Duodenal mucosa (tissue), 2 donors: ENCODE measurements around the gene PTPRA.
"Not testable (repeated sequence)": the region's sequence is repeated elsewhere in the genome, so short reads cannot be mapped to it uniquely, and the experiment has no call there.

ENCODE experiments used
- H3K27ac ChIP-seq: one replicate; pipeline ENCODE4 v1.7.0; 2013; ENCODE audit warnings: low read depth, low read length
- H3K27me3 ChIP-seq, 2 donors: one replicate each; pipeline ENCODE4 v1.7.0; 2013; ENCODE audit warnings: low read length in 2 of 2, control low read depth in 1 of 2; ENCODE audit not compliant: insufficient read depth in 2 of 2, control insufficient read depth in 1 of 2
- H3K36me3 ChIP-seq, 2 donors: one replicate each; pipeline ENCODE4 v1.7.0; 2013; ENCODE audit warnings: low read length in 2 of 2, control low read depth in 1 of 2; ENCODE audit not compliant: insufficient read depth in 2 of 2, control insufficient read depth in 1 of 2
- H3K4me1 ChIP-seq, 2 donors: one replicate each; pipeline ENCODE4 v1.7.0; 2013; ENCODE audit warnings: low read length in 2 of 2, control low read depth in 1 of 2; ENCODE audit not compliant: insufficient read depth in 2 of 2, control insufficient read depth in 1 of 2
- H3K4me3 ChIP-seq, 2 donors: one replicate each; pipeline ENCODE4 v1.7.0; 2013; ENCODE audit warnings: low read length in 2 of 2, low read depth in 1 of 2
- H3K9ac ChIP-seq, 2 donors: one replicate each; pipeline ENCODE4 v1.7.0; 2013; ENCODE audit warnings: low read length in 2 of 2, low read depth in 1 of 2
- H3K9me3 ChIP-seq, 2 donors: one replicate each; pipeline ENCODE4 v1.7.0; 2013; ENCODE audit warnings: low read length in 2 of 2, control low read depth in 1 of 2; ENCODE audit not compliant: control insufficient read depth in 1 of 2

Gene PTPRA

DNA sequence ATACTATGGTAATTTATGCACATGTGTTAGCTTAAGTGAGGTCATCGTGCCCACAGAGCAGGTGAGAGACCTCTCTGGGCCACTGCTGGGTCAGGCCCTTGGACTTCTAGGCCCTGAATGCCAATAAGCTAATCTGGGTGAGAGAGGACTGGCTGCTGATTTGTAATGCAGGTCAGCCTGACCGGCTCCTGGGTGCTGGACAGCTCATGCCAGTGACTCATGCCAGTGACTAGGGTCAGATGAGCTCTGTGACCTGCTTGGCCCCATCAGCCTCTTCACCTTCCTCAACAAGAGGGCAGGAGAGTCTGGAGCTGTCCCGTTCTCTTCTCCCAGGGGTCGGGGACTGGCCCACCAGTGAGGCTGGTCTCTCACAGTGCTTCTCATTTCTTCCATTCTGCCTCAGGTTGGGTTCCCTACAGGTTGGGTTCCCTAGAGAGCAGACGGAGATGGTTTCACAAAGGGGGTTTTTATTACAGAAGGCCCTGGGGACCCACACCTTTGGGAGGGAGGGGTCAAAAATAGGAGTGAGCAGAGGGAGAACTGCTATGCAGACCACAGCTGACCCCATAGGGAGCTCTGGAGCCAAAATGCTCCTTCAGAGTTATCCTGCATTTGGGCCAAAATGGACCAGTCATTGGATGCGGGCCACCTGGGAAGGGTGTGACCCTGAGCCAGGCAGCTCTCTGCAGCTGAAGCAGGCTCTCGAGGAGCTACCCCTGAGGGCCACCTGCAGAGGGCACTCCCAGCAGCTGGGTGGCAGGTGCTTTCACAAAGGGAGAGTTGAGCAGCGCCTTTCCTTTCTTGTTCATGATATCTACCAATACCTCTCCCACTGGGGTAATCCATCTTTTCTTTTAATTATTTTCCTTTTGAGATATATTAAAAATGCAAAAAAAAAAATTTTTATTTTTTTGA, 196.0 kb downstream of the PTPRA start:
- Histone ChIP-seq H3K36me3 (no peaks in the 10 kb centered on the region), H3K4me3 (no peak overlapping the region), H3K27me3 (no peaks in the 10 kb centered on the region), H3K27ac (no peak overlapping the region), H3K9me3 (no peaks in the 10 kb centered on the region), H3K9ac (no peak overlapping the region), H3K4me1 (peaks cover 5 to 13% of the 10 kb centered on the region in 2 donors)

- no peak overlapping the region for H3K27ac ChIP-seq
- H3K4me1 ChIP-seq, result peaks cover 5 to 23% of the 10 kb centered on the region in 2 donors
- no peak overlapping the region for H3K4me3 ChIP-seq
- no peaks in the 10 kb centered on the region for H3K36me3 ChIP-seq
- H3K27me3 ChIP-seq, result no peaks in the 10 kb centered on the region
- H3K9me3 ChIP-seq, result no peaks in the 10 kb centered on the region
- H3K9ac ChIP-seq, result no peak overlapping the region
Observed at GRCh38 chr20:3070725-3071124, 197.4 kb downstream of the PTPRA start.

- Histone ChIP-seq H3K27me3 (no peaks in the 10 kb centered on the region), H3K4me3 (peak overlapping the region; percentile 47 to 61)
Observed at GRCh38 chr20:3071266-3071609, 198.0 kb downstream of the PTPRA start.

DNA sequence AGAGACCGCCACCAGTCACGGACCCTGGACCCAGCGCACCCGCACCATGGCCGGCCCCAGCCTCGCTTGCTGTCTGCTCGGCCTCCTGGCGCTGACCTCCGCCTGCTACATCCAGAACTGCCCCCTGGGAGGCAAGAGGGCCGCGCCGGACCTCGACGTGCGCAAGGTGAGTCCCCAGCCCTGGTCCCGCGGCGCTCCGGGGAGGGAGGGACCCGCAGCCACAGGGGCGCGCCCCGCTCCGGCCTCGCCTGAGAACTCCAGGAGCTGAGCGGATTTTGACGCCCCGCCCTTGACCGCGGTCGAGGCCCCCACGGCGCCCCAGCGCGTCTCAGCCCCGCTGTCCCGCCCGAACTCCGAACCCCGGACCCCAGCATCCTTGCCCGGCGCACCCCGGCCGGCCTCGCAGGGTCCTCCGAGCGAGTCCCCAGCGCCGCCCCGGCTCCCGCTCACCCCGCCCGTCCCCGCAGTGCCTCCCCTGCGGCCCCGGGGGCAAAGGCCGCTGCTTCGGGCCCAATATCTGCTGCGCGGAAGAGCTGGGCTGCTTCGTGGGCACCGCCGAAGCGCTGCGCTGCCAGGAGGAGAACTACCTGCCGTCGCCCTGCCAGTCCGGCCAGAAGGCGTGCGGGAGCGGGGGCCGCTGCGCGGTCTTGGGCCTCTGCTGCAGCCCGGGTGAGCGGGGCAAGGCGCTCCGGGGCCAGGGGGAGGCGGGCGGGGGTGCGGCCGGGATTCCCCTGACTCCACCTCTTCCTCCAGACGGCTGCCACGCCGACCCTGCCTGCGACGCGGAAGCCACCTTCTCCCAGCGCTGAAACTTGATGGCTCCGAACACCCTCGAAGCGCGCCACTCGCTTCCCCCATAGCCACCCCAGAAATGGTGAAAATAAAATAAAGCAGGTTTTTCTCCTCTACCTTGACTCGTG, 198.6 kb downstream of the PTPRA start, which contains the start of gene OXT:
OXT (plus strand) TSS at position 11 of the 920 bp plus-strand sequence; CDS start at position 47, 36 bp downstream.
- no peaks in the 10 kb centered on the region for H3K9me3 ChIP-seq
- no peak within 1 kb of the TSS for H3K9ac ChIP-seq
- H3K27me3 ChIP-seq, result no peaks in the 10 kb centered on the region
- H3K27ac ChIP-seq, result no peak within 1 kb of the TSS
- no peaks in the 10 kb centered on the region for H3K36me3 ChIP-seq
- H3K4me3 ChIP-seq, result peak within 1 kb of the TSS; percentile 47 to 61
- H3K4me1 ChIP-seq, result peaks cover 5 to 23% of the 10 kb centered on the region in 2 donors

More at GRCh38 chr20:3071266-3071609, 198.0 kb downstream of the PTPRA start:
- Histone ChIP-seq H3K4me1 (peaks cover 5 to 23% of the 10 kb centered on the region in 2 donors), H3K36me3 (no peaks in the 10 kb centered on the region), H3K27ac (no peak overlapping the region), H3K9ac (no peak overlapping the region), H3K9me3 (no peaks in the 10 kb centered on the region)

DNA sequence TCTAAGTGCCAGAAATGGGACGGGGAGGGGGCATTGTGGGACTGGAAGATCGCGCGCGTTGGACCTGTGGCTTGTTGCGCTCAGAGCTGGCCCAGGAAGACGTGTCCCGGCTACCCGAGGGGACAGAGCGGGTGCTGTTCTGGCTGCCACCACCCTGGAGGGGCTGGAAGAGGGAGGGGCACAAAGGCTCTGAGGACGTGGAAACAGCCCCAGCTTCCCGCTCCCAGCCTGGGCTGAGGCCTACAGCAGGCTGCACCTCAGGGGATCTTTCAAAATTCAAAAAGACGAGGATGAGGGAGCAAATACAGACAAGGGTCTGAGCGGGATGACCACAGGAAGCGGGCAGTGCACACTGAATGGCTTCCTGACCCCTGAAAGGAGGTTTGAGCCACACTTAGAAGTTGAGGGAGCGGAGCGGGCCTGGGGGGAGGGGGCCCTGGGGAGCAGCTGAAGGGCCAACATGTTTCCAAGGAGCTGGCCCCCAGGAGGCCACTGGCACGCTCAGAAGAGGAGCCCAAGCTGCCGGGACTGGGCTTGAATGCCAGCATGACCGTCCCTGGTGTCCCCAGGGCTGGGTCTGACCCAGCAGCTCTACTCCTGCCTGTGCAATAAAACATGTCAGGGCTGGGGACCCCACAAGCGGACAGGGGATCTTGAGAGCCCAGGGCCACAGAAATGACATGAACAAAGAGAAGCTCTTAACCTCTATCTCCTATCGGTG, 199.4 kb downstream of the PTPRA start:
- H3K4me3 ChIP-seq, result peak overlapping the region; percentile 47 to 61
- no peak overlapping the region for H3K27ac ChIP-seq
- H3K27me3 ChIP-seq, result no peaks in the 10 kb centered on the region
- no peak overlapping the region for H3K9ac ChIP-seq
- H3K4me1 ChIP-seq, result peaks cover 5 to 23% of the 10 kb centered on the region in 2 donors
- no peaks in the 10 kb centered on the region for H3K9me3 ChIP-seq
- no peaks in the 10 kb centered on the region for H3K36me3 ChIP-seq

DNA sequence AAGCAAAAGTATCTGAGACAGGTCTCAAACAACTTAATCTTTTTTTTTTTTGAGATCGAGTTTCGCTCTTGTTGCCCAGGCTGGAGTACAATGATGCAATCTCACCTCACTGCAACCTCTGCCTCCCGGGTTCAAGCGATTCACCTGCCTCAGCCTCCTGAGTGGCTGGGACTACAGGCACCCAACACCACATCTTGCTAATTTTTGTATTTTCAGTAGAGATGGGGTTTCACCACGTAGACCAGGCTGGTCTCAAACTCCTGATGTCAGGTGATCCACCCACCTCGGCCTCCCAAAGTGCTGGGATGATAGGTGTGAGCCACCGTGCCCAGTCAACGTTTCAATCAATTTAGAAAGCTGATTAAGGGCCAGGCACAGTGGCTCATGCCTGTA, 200.0 kb downstream of the PTPRA start:
- not testable (repeated sequence) for H3K36me3 ChIP-seq, H3K9me3 ChIP-seq, H3K27me3 ChIP-seq, H3K9ac ChIP-seq, H3K27ac ChIP-seq, H3K4me3 ChIP-seq
- H3K4me1 ChIP-seq, result peaks cover 5 to 23% of the 10 kb centered on the region in 2 donors

- no peaks in the 10 kb centered on the region for H3K9me3 ChIP-seq
- H3K4me1 ChIP-seq, result peaks cover 5 to 23% of the 10 kb centered on the region in 2 donors
- H3K27ac ChIP-seq, result no peak overlapping the region
- H3K36me3 ChIP-seq, result no peaks in the 10 kb centered on the region
- H3K4me3 ChIP-seq, result no peak overlapping the region
- H3K27me3 ChIP-seq, result peaks cover 0 to 5% of the 10 kb centered on the region in 2 donors
- H3K9ac ChIP-seq, result no peak overlapping the region
Observed at GRCh38 chr20:3074812-3075211, 201.5 kb downstream of the PTPRA start.

DNA sequence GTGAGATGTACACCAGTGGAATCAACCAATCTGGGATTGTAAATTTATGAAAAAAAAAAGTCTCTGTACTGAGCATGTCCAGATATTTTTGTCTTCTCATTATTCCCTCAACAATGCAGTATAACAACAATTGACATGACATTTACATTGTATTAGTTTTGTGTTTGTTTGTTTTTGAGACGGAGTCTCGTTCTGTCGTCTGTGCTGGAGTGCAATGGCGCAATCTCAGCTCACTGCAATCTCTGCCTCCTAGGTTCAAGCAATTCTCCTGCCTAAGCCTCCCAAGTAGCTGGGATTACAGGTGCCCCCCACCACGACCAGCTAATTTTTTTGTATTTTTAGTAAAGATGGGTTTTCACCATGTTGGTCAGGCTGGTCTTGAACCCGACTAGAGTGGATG, 202.0 kb downstream of the PTPRA start:
- H3K27ac ChIP-seq, H3K9me3 ChIP-seq, H3K4me3 ChIP-seq, H3K27me3 ChIP-seq, H3K9ac ChIP-seq, H3K36me3 ChIP-seq: not testable (repeated sequence)
- peaks cover 5 to 23% of the 10 kb centered on the region in 2 donors for H3K4me1 ChIP-seq

- peaks cover 0 to 11% of the 10 kb centered on the region in 2 donors for H3K4me1 ChIP-seq
- H3K27me3 ChIP-seq, result peaks cover 17 to 22% of the 10 kb centered on the region in 2 donors
- no peaks in the 10 kb centered on the region for H3K9me3 ChIP-seq
- H3K27ac ChIP-seq, result no peak overlapping the region
- no peak overlapping the region for H3K9ac ChIP-seq
- H3K36me3 ChIP-seq, result no peaks in the 10 kb centered on the region
- H3K4me3 ChIP-seq, result no peak overlapping the region
Observed at GRCh38 chr20:3077618-3078134, 204.4 kb downstream of the PTPRA start.
